ENCODE measurements around the gene SPATA7.
"Not testable (repeated sequence)": the region's sequence is repeated elsewhere in the genome, so short reads cannot be mapped to it uniquely, and the experiment has no call there.

The SPATA7 gene

GRCh38 chr14:88380405-88380804 is 5.1 kb upstream of the SPATA7 start:
- peak; percentile 49 for DNase-seq (ENCODE audit: low read depth)
- no peak overlapping the region for H3K4me3 ChIP-seq (replicated peaks; ENCODE audit: low read depth, low read length)
- peak; percentile 42 for TF ChIP-seq CTCF (IDR thresholded peaks at IDR 0.05; ENCODE audit: low read length, missing control alignments)

DNA sequence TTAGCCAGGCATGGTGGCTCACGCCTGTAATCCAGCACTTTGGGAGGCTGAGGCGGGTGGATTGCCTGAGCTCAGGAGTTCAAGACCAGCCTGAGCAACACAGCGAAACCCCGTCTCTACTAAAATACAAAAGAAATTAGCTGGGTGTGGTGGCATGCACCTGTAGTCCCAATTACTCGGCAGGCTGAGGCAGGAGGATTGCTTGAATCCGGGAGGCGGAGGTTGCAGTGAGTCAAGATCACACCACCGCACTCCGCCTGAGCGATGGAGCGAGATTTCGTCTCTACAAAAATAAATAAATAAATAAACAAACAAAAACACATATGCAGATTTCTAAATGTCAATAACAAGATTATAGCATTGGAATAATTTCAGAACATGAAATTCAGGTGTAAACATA is 3.8 kb upstream of the SPATA7 start:
- H3K4me3 ChIP-seq (replicated peaks; ENCODE audit: low read depth, low read length); DNase-seq (ENCODE audit: low read depth): not testable (repeated sequence)

DNA sequence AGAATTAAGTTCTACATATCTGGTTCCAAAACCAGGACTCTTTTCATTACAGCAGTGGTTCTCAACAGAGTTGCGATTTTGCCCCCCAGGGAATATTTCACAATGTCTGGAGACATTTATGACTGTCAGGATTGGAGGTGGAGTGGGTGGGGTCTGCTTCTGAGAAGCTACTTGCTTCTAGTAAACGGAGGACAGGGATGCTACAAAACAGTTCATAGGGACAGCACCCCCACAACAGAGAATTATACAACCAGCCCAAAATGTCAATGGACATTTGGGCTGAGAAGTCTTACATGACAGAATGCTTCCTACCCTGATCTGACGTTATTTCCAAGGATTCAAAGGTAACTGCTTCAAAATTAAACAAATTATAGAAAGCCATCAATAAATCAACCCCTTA is 739 bp upstream of the SPATA7 start:
- no peak for TF ChIP-seq CTCF (IDR thresholded peaks at IDR 0.05; ENCODE audit: low read length, missing control alignments)
- H3K4me3 ChIP-seq (replicated peaks; ENCODE audit: low read depth, low read length) = peak overlapping the region; percentile 97
- DNase-seq (ENCODE audit: low read depth) = peak; percentile 15

DNA sequence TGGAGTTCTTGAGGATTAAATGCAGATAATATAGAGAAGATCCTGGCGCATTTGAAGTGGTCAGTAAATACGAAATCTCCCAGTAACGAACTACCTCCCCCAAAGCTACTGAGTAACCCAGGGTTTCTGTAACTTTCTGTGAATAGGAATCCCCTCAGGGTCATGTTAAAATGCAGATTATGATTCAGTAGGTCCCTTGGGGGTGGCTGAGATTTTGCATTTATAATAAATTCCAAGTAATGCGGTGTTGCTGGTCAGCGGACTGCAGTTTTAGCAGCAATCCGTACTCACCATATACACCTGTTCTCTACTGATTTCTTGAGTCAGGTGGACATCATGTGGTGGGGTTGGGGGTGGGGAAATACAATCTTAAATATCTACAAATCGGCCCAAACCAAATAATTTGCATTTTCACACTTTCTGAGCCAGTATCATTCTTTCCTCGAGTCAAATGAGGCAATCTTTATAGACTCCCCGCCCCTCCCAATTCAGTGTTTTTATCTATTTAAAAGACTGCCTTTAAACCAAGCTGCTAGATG is 868 bp downstream of the SPATA7 start:
- TF ChIP-seq CTCF (IDR thresholded peaks at IDR 0.05; ENCODE audit: low read length, missing control alignments) = no peak
- peak overlapping the region; percentile 97 for H3K4me3 ChIP-seq (replicated peaks; ENCODE audit: low read depth, low read length)
- DNase-seq (ENCODE audit: low read depth) = no peak

GRCh38 chr14:88388741-88389282 is 3.4 kb downstream of the SPATA7 start:
- TF ChIP-seq CTCF (IDR thresholded peaks at IDR 0.05; ENCODE audit: low read length, missing control alignments) = no peak
- DNase-seq (ENCODE audit: low read depth) = no peak
- no peak overlapping the region for H3K4me3 ChIP-seq (replicated peaks; ENCODE audit: low read depth, low read length)

DNA sequence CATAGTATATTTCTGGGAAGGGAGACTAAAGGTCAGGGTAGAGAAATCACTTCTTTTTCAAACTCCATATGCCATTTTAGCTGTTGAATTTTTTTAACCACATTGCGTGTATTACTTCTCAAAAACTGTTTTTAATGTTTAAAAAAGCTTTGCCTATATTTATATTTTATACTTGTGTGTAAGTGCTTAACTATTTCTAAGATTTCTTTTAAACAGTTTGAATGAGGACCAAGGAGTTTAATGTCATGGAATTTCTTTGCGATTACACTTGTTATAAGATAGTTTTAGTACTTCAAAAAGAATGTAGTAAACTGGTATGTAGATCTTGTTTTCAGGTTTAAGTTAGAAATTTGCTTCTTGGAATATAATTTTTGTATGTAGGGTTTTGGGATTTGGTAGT is 7.2 kb downstream of the SPATA7 start:
- H3K4me3 ChIP-seq (replicated peaks; ENCODE audit: low read depth, low read length) = no peak overlapping the region
- no peak for DNase-seq (ENCODE audit: low read depth)
- TF ChIP-seq CTCF (IDR thresholded peaks at IDR 0.05; ENCODE audit: low read length, missing control alignments) = no peak

DNA sequence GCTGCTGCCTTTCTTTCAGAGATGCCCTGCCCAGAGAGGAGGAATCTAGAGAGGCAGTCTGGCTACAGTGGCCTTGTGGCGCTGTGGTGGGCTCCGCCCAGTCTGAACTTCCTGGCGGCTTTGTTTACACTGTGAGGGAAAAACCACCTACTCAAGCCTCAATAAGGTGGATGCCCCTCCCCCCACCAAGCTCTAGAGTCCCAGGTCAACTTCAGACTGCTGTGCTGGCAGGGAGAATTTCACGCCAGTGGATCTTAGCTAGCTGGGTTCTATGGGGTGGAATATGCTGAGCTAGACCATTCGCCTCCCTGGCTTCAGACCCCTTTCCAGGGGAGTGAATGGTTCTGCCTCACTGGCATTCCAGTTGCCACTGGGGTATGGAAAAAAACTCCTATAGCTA is 25.6 kb downstream of the SPATA7 start:
- no peak for DNase-seq (ENCODE audit: low read depth)
- no peak overlapping the region for H3K4me3 ChIP-seq (replicated peaks; ENCODE audit: low read depth, low read length)
- no peak for TF ChIP-seq CTCF (IDR thresholded peaks at IDR 0.05; ENCODE audit: low read length, missing control alignments)
